Gastroesophageal sphincter (tissue), 3 donors: ENCODE data around the gene SLC16A6.

ENCODE experiments used
- CTCF ChIP-seq, 4 experiments: fragments of 200-600 bp in 2 of 4; fragments of 450-650 bp in 2 of 4; sonication (generic) in 1 of 4; IDR thresholded peaks; one replicate each; pipeline ENCODE4 v1.5.1; 2017 to 2019; ENCODE audit warnings: antibody characterized with exemption in 4 of 4, mild to moderate bottlenecking in 2 of 4, moderate library complexity in 2 of 4
- POLR2A ChIP-seq, 2 donors: fragments of 450-650 bp; IDR thresholded peaks; one replicate each; pipeline ENCODE4 v1.6.1; 2017; ENCODE audit warnings: antibody characterized with exemption in 2 of 2, mild to moderate bottlenecking in 2 of 2, moderate library complexity in 1 of 2
- POLR2AphosphoS5 ChIP-seq: sonication (generic); formaldehyde crosslinking; IDR thresholded peaks from one replicate; pipeline ENCODE4 v1.6.1; 2017; ENCODE audit warnings: antibody characterized with exemption

DNA sequence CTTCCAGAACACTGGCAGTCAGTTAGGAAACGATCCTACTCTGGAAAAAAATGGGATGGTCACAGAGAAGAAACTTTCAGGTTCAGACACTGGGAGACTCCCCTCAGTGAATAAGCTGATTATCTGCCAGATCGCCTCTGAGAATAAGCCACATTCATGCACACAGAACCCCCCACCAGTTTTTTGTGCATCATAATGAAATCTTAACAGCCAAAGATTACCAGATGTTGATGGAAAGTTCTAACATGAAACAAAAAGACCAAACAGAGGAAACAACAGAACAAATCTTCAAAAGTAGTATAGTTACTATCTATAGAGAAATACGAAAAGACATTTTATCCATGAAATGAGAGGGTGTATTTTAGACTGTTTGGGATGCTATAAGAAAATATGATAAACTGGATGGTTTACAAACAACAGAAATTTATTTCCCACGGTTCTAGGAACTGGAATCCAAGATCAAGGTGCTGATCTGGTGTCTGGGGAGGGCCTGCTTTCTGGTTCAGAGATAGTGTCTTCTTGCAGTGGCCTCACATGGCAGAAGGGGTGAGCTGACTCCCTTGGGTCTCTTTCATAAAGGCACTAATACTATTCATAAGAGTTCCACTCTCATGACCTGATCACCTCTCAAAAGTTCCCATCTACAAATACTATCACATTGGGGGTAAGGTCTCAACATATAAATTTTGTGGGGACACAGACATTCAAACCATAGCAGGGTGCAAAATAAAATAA lies 51.1 kb downstream of the SLC16A6 start:
- TF ChIP-seq POLR2A (IDR thresholded peaks at IDR 0.05) (no peak), CTCF (IDR thresholded peaks at IDR 0.05) (no peak), POLR2AphosphoS5 (no peak)
